Parathyroid adenoma (tissue), 2 donors: ENCODE data around the gene PARP16.

Experiments used
- H2AFZ ChIP-seq: fragments of 300-600 bp; sonication (generic); one replicate; pipeline ENCODE4 v1.7.0; 2017; ENCODE audit warnings: antibody characterized with exemption, mild to moderate bottlenecking
- H3K27ac ChIP-seq: fragments of 300-600 bp; sonication (generic); one replicate; pipeline ENCODE4 v1.7.0; 2017
- H3K27me3 ChIP-seq: fragments of 300-600 bp; sonication (generic); one replicate; pipeline ENCODE4 v1.7.0; 2017; ENCODE audit warnings: low read length; ENCODE audit not compliant: control insufficient read depth, insufficient read depth
- H3K36me3 ChIP-seq: fragments of 300-600 bp; sonication (generic); one replicate; pipeline ENCODE4 v1.7.0; 2017; ENCODE audit warnings: low read length; ENCODE audit not compliant: control insufficient read depth, insufficient read depth
- H3K4me1 ChIP-seq: fragments of 300-600 bp; sonication (generic); one replicate; pipeline ENCODE4 v1.7.0; 2017; ENCODE audit warnings: control low read depth
- H3K4me2 ChIP-seq: fragments of 300-600 bp; sonication (generic); one replicate; pipeline ENCODE4 v1.7.0; 2017; ENCODE audit warnings: low read length
- H3K4me3 ChIP-seq: fragments of 300-600 bp; sonication (generic); one replicate; pipeline ENCODE4 v1.7.0; 2017; ENCODE audit warnings: low read depth, low read length
- H3K79me2 ChIP-seq: fragments of 300-600 bp; sonication (generic); one replicate; pipeline ENCODE4 v1.7.0; 2017; ENCODE audit warnings: control low read depth
- H3K9ac ChIP-seq: fragments of 300-600 bp; sonication (generic); one replicate; pipeline ENCODE4 v1.7.0; 2017; ENCODE audit warnings: mild to moderate bottlenecking
- H3K9me3 ChIP-seq: fragments of 300-600 bp; sonication (generic); one replicate; pipeline ENCODE4 v1.7.0; 2017; ENCODE audit warnings: low read length; ENCODE audit not compliant: control insufficient read depth
- TF ChIP-seq, protein P1 (sequence below): fragments of 300-600 bp; sonication (generic); IDR thresholded peaks from one replicate; pipeline ENCODE4 v1.7.0; 2017; ENCODE audit warnings: antibody characterized with exemption, mild to moderate bottlenecking
- donor health status: primary hyperparathyroidism.

The PARP16 gene, protein sequence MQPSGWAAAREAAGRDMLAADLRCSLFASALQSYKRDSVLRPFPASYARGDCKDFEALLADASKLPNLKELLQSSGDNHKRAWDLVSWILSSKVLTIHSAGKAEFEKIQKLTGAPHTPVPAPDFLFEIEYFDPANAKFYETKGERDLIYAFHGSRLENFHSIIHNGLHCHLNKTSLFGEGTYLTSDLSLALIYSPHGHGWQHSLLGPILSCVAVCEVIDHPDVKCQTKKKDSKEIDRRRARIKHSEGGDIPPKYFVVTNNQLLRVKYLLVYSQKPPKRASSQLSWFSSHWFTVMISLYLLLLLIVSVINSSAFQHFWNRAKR

DNA sequence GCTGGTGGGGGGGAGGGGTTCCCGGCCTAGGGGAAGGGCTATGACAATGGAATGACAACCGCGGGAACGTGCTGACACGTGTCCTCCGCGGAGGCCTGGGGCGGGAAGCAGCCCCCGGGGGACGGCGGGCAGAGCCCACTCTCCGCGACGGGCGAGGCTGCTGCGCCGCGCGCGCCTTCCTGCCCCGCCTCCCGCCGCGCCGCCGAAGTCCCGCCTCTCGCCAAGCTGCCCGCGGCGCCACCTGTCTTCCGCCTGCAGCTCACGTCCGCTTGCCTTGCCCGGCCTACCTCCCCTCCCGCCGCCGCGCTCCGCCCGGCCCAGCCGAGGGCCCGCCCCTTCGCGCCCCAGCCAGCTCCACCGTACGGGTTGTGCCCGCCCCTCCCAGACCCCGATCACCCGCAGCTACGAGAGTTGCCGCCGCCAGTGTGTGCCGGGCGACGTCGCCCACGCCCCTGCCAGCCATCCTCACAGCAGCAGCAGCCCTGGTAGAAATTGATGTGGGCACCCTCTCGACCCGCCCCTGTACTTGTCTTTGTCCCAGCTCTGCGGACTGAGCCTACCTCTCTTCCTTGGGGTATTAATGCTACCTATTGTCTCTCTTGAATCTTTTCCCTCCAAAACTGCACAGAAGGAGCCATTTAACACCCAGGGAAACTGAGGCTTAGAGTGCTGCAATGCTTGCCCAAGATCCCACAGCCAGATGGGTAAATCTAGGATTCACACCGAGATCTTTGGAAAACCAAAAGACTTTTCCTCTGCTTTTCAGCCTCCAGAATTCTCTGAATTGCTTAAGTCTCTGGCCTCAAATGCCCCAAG, at the start of gene PARP16:
PARP16 (minus strand) TSS at position 180 of the 816 bp plus-strand sequence. CDS start 457 bp downstream, outside the sequence.
- no peaks in the 10 kb centered on the region for H3K36me3 ChIP-seq

DNA sequence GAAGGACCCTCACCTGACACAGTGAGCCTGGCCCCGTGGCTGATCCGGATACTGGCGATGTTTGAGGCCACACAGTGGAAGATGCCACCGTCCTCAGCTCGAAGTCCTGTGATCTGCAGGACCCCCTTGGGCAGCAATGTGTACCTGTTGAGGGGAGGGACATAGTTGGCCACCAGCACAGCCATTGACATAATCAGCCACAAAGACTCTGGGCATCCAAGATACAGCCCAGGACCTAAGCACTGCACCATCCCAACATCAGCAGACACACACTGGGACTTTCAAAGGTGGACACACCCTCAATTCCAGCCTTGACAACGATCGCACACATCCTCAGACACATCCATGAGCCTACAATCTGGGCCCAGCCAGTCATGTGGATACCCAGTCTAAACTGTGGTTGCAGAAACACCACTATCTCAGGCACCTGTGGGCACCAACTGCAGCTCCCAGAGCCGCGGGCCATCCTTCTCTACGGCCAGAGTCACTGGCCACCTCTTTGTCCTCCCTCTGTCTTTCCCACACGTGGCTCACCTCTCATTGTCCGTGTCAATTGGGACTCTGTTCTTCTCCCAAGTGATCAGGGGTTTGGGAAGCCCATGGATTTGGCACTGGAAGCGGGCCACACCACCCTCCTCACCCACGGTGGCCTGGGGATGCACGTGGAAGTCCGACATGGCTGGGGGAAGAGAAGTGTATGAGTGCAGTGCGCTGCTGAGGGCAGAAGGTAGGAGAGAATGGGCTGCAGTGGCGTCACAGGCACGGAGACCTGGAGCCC, 48.8 kb upstream of the PARP16 start:
- Histone ChIP-seq H3K4me1 (no peaks in the 10 kb centered on the region), H3K9me3 (no peaks in the 10 kb centered on the region), H3K4me2 (no peak overlapping the region), H2AFZ (no peak overlapping the region), H3K27ac (no peak overlapping the region), H3K27me3 (no peaks in the 10 kb centered on the region), H3K36me3 (no peaks in the 10 kb centered on the region), H3K79me2 (no peaks in the 10 kb centered on the region), H3K4me3 (no peak overlapping the region), H3K9ac (no peak overlapping the region)
- TF ChIP-seq, protein P1, sequence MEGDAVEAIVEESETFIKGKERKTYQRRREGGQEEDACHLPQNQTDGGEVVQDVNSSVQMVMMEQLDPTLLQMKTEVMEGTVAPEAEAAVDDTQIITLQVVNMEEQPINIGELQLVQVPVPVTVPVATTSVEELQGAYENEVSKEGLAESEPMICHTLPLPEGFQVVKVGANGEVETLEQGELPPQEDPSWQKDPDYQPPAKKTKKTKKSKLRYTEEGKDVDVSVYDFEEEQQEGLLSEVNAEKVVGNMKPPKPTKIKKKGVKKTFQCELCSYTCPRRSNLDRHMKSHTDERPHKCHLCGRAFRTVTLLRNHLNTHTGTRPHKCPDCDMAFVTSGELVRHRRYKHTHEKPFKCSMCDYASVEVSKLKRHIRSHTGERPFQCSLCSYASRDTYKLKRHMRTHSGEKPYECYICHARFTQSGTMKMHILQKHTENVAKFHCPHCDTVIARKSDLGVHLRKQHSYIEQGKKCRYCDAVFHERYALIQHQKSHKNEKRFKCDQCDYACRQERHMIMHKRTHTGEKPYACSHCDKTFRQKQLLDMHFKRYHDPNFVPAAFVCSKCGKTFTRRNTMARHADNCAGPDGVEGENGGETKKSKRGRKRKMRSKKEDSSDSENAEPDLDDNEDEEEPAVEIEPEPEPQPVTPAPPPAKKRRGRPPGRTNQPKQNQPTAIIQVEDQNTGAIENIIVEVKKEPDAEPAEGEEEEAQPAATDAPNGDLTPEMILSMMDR, result no peak

More for the DNA sequence above, at the start of gene PARP16:
- Histone ChIP-seq H3K9me3 (no peaks in the 10 kb centered on the region), H3K4me1 (peaks cover 2% of the 10 kb centered on the region), H3K79me2 (peaks cover 8% of the 10 kb centered on the region), H3K4me3 (peak within 1 kb of the TSS; percentile 63), H2AFZ (peak within 1 kb of the TSS; percentile 75), H3K27ac (peak within 1 kb of the TSS; percentile 69), H3K4me2 (peak within 1 kb of the TSS; percentile 85), H3K9ac (peak within 1 kb of the TSS; percentile 19), H3K27me3 (no peaks in the 10 kb centered on the region)
- TF ChIP-seq, protein P1, result peak; percentile 55

DNA sequence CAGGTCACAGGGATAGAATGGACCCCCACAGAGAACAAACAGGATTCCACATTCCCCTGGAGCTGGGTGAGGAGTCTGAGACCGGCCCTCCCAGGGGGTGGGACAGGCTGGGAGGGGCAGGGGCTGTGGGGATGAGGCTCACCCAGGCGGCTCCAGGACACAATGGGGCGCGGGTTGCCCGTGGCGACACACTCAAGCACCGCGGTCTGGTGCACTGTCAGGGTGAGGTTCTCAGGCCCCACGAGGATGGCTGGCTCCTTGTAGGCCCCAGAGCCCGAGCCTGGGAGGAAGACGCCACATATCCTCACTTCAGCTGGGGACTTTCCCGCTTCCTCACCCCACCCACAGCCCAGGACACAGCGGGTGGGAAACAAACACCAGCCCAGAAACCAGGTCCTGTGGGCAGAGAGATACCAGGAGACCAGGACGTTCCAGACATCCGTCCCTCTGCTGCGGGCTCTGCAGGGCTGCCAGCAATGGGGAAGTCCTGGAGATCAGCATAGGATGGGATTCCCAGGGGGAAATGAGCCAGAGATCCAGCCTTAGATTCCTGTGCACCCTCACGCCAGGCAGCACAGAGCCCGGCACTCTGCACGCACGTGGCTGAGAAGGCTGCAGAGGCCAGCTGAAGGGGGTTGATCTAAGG, 48.0 kb upstream of the PARP16 start:
- Histone ChIP-seq H3K4me1 (no peaks in the 10 kb centered on the region), H3K4me2 (no peak overlapping the region), H3K27ac (no peak overlapping the region), H3K79me2 (no peaks in the 10 kb centered on the region), H3K9ac (no peak overlapping the region), H3K36me3 (no peaks in the 10 kb centered on the region), H2AFZ (no peak overlapping the region), H3K4me3 (no peak overlapping the region), H3K27me3 (no peaks in the 10 kb centered on the region), H3K9me3 (no peaks in the 10 kb centered on the region)
- TF ChIP-seq, protein P1, result no peak

DNA sequence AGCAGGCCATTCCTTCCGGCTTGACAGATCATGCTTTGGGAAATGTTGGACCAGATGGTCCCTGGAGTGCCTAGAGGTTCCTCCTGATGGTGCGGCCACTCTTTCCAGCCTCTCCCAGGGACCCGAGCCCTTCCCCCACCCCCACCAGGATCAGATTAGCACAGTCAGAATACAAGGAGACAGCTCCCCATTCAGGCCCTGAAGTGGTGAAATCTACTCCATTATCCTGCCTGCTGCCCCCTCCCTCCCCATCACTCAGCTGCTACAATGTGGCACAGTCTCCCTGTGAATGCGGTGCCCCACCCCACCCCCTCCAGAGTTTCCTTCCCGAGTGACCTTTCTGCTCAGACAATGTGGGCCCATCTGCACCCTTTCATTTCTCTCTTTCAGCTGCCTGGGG, 47.2 kb upstream of the PARP16 start:
- Histone ChIP-seq H3K4me3 (no peak overlapping the region), H3K27me3 (no peaks in the 10 kb centered on the region), H3K27ac (no peak overlapping the region), H2AFZ (no peak overlapping the region), H3K4me1 (no peaks in the 10 kb centered on the region), H3K4me2 (no peak overlapping the region), H3K36me3 (no peaks in the 10 kb centered on the region), H3K79me2 (no peaks in the 10 kb centered on the region), H3K9ac (no peak overlapping the region), H3K9me3 (no peaks in the 10 kb centered on the region)
- TF ChIP-seq, protein P1, result no peak
